GM18505 (cell line): ENCODE measurements around the gene TAS2R13.

Source experiments
- ATAC-seq: cut with Tn5 transposase; IDR thresholded peaks from one replicate; pipeline ENCODE4 v1.9.1; 2021; ENCODE audit not compliant: unreplicated experiment
- POLR2A ChIP-seq: IDR thresholded peaks from 4 replicates; pipeline ENCODE4 v1.6.1; 2011; ENCODE audit warnings: borderline replicate concordance; ENCODE audit not compliant: insufficient read depth, insufficient read length; ENCODE audit errors: extremely low read depth

Gene TAS2R13

GRCh38 chr12:10904686-10905085 lies 4.7 kb downstream of the TAS2R13 start:
- TF ChIP-seq POLR2A, result no peak
- ATAC-seq, result no peak

- no peak for ATAC-seq
- TF ChIP-seq POLR2A, result no peak
Measured at GRCh38 chr12:10901427-10901826, 7.9 kb downstream of the TAS2R13 start.

GRCh38 chr12:10900972-10901371 lies 8.4 kb downstream of the TAS2R13 start:
- ATAC-seq, result no peak
- no peak for TF ChIP-seq POLR2A

GRCh38 chr12:10900530-10900929 lies 8.8 kb downstream of the TAS2R13 start:
- no peak for ATAC-seq
- no peak for TF ChIP-seq POLR2A

GRCh38 chr12:10896854-10897253 lies 12.5 kb downstream of the TAS2R13 start:
- no peak for TF ChIP-seq POLR2A

GRCh38 chr12:10891937-10892336 lies 17.4 kb downstream of the TAS2R13 start:
- no peak for ATAC-seq
- no peak for TF ChIP-seq POLR2A

More at GRCh38 chr12:10896854-10897253, 12.5 kb downstream of the TAS2R13 start:
- no peak for ATAC-seq

GRCh38 chr12:10889226-10889625 lies 20.1 kb downstream of the TAS2R13 start:
- no peak for ATAC-seq
- TF ChIP-seq POLR2A, result no peak

- no peak for TF ChIP-seq POLR2A
- ATAC-seq, result no peak
Measured at GRCh38 chr12:10884086-10884725, 25.2 kb downstream of the TAS2R13 start, which contains the start of gene PRH1. Gene PRH1 (minus strand): TSS chr12:10884255. CDS start chr12:10884217, 38 bp downstream.

- no peak for TF ChIP-seq POLR2A
- no peak for ATAC-seq
Measured at GRCh38 chr12:10873378-10873777, 36.0 kb downstream of the TAS2R13 start.

- no peak for ATAC-seq
- TF ChIP-seq POLR2A, result no peak
Measured at GRCh38 chr12:10867381-10867780, 42.0 kb downstream of the TAS2R13 start.

GRCh38 chr12:10863512-10864218 lies 45.7 kb downstream of the TAS2R13 start:
- ATAC-seq, result no peak
- no peak for TF ChIP-seq POLR2A

- no peak for ATAC-seq
Measured at GRCh38 chr12:10861366-10861765, 48.0 kb downstream of the TAS2R13 start.

More at GRCh38 chr12:10861366-10861765, 48.0 kb downstream of the TAS2R13 start:
- no peak for TF ChIP-seq POLR2A
